NCI-H82 treated with DMSO at 0.1 percent for 48 hours (cell line): ENCODE results near the gene ING1.
"Not testable (repeated sequence)": the region's sequence is repeated elsewhere in the genome, so short reads cannot be mapped to it uniquely, and the experiment has no call there.

Experiments used
- DNase-seq: peaks from one replicate; lab custom pipeline; 2025; ENCODE audit not compliant: unreplicated experiment; lab: John Stamatoyannopoulos, UW

Gene ING1, protein sequence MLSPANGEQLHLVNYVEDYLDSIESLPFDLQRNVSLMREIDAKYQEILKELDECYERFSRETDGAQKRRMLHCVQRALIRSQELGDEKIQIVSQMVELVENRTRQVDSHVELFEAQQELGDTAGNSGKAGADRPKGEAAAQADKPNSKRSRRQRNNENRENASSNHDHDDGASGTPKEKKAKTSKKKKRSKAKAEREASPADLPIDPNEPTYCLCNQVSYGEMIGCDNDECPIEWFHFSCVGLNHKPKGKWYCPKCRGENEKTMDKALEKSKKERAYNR

DNA sequence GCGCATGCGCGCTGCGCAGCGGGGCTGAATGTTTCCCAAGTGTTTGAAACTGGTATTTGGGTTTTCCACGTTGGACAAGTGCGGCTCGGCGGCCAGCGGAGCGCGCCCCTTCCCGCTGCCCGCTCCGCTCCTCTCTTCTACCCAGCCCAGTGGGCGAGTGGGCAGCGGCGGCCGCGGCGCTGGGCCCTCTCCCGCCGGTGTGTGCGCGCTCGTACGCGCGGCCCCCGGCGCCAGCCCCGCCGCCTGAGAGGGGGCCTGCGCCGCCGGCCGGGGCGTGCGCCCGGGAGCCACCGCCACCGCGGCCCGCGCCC lies at the start of gene ING1:
ING1 (plus strand) TSS at position 59 of the 311 bp plus-strand sequence. CDS start 450 bp downstream, outside the sequence.
- no peak for DNase-seq

DNA sequence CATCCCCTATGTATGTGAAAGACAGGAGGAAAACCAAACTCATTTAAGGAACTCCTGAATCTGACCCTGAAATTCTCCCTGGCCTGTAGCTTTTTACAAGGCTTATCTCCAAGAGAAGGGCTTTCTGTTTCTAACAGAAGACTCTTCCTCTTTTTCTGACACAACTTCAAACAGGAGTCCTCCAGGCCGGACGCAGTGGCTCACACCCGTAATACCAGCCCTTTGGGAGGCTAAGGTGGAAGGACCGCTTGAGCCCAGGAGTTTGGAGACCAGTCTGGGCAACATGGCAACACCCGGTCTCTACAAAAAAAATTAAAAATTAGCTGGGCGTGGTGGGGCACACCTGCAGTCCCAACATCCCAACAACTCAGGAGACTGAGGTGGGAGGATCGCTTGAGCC lies 49.5 kb upstream of the ING1 start:
- no peak for DNase-seq

DNA sequence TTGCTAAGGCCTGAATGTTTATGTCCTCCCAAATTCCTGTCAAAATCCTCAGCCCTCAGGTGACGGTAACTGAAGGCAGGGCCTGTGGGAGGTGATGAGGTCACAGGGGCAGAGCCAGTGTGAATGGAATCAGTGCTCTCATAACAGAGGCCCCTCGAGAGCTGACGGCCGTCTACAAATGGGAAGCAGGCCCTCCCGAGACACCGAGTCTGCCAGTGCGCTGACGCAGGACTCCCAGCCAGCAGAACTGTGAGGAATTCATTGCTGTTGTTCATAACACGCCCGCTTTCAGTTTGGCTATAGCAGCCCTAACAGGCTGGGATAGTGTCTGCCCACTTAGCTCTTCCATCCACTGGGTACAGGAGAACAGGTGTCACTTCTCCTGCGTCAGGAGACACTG lies 48.8 kb upstream of the ING1 start:
- DNase-seq, result no peak

DNA sequence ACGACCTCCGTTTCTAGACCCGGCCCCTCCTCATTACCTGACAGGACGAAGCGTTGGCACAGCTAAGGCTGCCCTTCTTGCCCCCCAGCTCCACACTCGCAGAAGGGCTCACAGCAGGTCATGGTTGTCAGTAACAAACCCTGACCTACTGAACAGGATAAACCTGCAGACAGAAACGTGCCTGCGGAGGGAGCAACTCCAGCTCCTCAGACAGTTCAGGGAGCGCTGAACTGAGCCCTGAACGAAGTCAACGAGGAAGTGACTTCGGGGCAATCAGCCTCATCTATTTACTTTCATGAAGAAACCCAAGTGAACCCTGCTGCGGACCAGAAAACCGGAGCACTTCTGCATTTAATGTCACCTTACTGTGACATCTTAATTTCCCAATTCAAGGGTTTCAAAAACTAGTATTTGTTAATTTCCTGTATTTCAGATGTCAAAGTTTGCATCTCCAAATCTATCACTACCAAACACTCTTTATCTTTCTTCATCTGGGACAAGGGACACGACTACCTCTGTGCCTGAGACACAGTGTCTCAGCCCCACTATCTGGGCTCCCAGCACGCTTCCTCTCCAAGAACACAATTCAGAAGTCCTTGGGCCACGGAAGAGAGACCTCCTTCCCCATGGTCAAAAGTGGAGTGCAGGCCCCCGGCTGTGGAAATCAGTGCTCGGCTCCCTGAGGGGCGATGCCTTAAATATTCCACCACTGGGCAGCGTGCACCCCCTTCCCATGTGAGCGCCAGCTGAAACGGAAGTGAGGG lies 47.8 kb upstream of the ING1 start:
- DNase-seq, result no peak

DNA sequence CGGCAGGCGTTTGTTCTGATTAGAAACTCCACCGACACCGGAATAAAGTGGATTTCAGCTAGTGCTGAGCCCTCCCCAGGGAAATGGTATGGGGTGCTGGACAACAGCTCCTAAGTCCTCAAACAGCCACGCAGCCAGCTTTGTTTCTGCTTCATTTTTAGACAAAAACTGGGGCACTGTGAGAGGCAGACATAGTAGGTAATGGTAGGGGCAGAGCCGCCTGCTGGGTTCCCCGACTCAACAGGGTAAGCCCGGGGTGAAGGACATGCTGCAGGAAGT lies 47.3 kb upstream of the ING1 start:
- no peak for DNase-seq

DNA sequence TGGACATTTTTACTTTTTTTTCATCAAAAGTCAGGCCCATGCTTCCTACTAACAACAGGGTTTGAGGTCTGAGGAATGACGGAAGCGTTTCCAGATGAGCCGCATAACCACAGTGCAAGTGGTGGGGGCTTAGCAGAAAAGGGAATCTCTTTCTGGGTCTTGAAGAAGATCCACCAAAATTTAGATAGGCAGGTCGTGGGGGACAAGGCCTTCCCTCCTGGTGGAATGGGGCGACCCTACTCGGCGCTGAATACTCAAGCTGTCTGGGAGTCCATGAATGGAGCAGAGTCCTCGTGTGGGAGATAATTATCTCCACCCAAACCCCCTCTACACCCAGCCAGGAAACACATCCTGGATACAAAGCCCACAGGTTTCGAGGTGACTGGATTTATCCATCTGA lies 44.5 kb upstream of the ING1 start:
- DNase-seq, result no peak

DNA sequence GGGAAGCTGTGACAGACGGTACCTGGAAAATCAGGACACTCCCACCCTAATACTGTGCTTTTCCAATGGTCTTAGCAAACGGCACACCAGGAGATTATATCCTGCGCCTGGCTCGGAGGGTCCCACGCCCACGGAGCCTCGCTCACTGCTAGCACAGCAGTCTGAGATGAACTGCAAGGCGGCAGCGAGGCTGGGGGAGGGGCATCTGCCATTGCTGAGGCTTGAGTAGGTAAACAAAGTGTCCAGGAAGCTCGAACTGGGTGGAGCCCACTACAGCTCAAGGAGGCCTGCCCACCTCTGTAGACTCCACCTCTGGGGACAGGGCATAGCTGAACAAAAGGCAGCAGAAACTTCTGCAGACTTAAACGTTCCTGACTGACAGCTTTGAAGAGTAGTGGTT lies 43.7 kb upstream of the ING1 start:
- not testable (repeated sequence) for DNase-seq

DNA sequence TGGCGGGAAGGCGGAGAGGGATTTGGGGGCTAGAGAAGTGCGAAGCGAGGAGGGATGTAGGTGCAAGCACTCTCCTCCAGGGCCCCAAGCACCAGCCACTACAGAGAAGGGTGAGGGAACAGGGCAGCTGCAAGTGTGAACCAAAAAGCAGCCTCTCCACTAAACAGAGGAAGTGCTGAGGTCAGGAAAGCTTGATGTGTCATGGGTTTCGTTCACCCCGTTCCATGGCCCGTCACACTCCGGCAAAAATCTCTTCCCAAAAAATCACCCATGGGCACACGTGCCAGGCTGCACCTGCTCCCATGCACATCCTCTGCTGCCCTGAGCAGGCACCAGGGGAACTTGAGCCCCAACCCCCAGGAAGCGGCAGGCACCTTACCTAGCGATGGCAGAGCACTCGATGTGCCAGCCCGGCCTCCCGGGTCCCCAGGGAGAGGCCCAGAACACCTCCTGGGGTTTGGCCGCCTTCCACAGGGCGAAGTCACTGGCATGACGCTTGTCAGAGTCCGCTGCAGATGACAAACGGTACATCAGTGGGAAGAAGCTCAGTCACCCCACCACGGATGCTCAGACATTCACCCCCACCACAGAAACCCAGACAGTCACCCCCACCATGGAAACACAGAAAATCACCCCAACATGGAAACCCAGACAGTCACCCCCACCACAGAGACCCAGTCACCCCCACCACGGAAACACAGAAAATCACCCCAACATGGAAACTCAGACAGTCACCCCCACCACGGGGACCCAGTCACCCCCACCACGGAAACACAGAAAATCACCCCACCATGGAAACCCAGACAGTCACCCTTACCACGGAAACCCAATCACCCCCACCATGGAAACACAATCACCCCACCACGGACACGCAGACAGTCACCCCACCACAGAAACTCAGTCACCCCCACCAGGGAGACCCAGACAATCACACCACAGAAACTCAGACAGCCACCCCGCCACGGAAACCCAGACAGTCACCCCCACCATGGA lies 36.6 kb upstream of the ING1 start:
- no peak for DNase-seq

DNA sequence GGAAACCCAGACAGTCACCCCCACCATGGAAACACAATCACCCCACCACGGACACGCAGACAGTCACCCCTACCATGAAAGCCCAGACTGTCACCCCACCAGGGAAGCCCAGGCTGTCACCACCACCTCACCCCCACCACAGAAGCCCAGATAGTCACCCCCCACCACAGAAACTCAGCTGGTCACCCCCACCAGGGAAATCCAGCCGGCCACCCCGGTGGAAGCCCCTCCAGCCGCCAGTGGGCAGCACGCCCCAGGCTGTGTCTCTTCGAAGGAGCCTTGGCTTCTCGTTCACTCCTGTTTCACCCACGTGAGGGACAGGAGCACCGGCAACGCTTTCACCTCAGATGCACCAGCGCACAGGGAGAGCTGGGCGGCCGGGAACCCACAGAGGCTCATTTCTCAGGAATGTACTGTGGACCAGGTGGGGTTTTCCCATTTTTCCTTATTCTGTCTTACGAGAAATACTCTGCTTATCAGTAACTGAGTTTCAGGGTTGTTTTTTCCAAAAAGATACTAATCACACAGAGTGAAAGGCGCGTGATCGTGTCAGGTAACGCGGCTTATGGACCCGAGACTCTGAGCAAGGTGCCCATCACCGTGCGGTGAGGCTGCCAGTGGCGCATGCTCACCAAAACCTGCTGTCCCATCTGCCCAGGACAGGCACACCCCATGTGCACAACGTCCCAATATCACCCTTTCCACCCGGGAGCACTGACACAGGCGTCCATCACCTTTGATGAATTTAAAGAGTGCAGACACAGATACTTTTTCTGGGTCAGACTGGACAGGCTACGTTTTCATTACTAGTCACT lies 35.6 kb upstream of the ING1 start:
- DNase-seq, result no peak

DNA sequence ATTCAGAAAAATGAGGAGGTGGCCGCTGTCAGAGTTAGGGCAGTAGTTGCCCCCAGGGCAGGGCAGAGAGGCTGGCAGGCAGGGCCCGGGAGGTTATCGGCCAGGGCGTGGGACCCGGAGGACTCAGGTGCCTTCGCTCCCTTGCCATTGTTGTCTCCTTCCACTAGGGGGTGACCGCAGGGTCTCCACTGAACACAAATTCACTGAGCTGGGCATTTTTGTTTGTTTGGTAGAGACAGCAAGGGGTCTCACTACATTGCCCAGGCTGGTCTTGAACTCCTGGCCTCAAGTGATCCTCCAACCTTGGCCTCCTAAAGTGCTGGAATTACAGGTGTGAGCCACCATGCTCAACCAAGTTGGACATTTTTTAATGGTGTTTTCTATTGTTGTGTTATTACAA lies 32.6 kb upstream of the ING1 start:
- peak; percentile 4 for DNase-seq

DNA sequence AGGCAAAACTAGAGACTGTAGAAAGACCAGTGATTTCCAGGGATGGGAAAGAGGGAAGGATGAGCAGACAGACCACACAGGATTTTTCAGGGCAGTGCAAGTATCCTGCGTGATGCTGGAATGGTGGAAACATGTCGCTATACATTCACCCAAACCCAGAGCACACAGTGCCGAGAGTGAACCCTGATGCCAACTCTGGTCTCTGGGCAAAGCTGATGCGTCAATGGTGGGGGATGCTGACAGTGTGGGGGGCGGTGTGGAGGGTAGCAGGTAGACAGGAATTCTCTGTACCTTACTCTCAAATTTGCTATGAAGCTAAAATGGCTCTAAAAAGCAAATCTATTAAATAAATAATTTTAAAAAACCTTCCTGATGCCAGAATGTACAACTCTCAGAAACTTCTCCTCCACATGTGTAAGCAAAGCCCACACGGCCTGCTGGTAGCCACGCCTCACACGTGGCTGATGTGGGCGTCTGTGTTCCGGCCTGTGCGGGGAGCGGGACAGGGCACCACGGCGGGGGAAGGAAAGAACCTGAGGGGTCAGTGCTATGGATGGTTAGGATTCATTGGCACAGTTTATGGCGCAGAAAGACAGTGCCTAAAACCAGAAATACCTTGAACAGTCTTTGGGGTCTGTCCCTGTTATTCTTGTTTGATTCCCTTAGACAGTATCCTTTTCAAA lies 31.5 kb upstream of the ING1 start:
- no peak for DNase-seq

DNA sequence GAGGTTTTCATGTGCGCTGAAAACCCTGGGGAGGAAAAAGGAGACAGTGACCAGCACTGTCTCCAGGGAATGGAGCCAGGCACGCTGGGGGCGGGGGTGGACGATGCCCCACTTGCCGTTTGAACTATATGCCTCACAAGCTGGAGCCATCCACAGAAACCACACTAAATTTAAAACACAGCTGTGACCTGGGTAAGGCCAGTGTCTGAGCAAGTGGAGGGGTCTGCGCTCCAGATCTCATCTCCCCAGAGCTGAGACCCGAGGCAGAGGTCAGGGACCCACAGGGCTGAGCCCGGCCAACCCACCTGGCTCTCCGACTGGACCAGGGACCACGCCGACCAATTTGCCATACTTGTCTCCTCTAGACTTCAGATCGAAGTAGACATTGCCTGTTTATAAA lies 30.8 kb upstream of the ING1 start:
- no peak for DNase-seq

DNA sequence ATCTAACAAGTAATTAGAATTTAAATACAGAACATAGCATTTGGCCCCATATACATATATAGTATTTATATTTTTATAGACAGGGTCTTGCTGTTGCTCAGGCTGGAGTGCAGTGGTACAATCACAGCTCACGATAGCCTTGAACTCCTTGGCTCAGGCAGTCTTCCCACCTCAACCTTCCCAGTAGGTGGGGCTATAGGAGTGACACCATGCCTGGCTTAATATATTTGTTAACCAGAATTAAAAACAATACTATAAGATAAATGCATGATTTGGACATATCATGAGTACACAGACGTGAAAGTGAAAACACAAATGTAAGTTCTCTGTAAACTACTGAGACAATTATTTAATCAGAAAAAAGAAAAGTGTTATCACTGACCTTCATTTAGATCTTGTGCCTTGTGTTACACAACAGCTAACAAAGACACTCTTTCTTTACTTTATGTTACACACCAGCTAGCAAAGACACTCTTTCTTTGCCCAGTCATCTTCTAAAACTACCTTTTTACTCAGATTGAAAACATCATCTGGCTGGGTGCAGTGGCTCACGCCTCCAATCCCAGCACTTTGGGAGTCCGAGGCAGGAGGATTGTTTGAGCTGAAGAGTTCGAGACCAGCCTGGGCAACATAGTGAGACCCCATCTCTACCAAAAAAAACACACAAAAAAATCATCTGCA lies 30.2 kb upstream of the ING1 start:
- DNase-seq, result no peak

DNA sequence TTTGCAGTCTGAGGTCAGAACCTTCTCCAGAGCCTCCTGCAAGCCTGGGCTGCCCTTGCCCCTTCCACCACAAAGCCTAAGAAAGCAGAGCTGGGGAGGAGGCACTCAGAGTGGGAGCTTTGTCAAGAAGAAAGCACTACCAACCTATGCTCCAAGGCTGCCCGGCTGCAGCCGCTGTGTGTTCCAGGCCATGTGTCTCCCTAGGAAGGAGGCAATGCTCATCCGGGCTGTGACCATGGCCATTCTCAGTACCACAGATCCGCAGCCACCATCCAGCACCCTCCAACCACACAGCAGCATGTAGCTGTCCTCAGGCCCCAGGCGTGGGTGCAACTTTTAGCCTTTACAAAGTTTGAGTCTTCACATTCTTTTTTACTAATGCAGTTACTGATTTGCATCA lies 29.6 kb upstream of the ING1 start:
- DNase-seq, result no peak

DNA sequence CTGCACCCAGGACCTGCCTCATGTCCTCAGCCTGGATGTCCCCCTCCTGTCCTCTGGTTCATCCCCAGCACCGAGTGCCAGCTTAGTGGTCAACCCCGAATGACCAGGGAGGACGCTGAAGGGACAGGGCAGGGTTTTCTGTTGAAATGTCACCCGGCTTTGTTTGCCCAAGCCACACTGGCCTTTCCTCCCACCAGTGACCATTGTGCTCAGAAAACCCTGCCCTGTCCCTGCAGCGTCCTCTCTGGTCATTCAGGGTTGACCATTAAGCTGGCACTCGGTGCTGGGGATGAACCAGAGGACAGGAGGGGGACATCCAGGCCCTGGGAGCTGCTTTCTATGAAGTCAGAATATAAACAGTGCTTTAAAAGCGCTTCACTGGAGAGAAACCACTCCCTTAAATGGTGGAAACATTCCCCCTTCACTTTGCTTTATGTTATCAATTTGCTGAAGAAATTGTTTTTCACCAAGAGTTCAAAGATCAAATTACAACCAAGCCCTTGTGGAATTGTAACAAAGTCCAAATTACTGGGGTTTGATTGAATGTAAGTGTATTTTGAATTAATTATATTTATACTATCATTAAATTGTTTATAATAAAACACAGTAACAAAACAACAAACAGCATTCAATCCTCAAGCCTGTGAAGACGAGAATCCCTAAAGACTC lies 29.0 kb upstream of the ING1 start:
- no peak for DNase-seq

DNA sequence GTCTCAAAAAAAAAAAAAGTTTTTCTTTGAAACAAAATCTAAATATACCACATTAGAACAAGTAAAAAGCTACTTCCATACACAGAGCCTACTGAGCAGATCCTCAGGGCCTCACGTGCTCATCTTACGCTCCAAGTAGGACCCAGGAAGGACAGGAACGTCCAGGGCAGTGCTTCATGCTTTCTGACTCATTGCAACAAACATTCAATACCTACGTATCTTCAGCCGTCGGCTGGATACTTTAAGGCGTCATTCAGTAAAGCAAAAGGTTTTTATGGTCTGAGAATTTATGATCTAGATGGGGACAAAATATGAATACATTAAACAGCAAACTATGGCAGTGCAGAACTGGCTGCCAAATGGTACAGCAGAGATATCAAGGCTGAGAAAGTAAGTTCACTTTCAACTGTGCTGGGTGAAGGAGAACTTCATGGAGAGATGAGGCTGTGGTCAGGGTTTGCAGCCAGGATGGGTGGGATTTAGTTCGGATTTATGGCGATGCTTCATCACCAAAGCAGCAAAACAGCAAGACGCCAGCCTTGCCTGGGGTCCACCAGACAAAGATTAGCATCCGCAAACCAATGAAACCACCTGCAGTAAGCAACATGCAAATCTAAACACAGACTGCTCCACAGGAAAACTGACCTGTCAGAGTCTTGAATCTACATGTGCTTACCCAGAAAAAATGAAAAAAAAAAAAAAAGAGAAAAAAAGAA lies 28.0 kb upstream of the ING1 start:
- DNase-seq, result no peak

DNA sequence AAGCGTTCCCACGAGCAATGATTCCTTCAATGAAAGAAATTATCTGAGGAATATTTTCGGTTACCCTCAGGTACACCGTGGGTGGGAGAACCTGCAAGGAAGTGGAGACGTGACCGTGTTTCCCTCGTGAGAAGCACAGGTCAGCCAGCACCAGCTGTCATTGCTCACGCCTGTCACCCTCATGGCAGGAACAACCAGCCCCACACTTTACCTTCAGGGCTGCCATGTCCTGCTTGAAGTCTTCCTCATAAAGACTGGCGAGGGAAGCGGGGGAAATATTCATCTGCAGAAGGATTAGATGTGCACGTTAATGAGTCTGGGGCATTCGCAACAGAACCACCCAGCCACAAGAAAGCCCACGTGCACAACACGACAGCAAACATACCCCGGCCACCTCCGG lies 25.8 kb upstream of the ING1 start:
- no peak for DNase-seq

DNA sequence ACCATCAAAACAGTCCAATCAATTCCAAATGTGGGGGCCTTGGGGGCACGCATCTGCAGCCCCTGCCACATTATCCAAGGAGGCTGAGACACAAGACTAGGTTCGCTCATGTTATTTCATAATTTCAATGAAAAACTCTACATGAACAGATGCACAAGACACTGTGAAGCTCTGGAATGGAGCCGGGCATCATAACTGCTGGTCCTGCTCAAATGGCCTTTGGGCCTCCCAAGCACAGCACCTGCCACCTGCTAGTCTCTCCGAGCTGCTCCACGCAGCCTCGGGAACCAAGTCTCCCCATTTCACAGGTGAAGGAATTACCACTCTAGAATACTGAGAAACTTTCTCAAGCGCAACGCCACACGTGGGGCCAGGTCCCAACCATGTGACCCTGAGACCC lies 24.5 kb upstream of the ING1 start:
- DNase-seq, result no peak

DNA sequence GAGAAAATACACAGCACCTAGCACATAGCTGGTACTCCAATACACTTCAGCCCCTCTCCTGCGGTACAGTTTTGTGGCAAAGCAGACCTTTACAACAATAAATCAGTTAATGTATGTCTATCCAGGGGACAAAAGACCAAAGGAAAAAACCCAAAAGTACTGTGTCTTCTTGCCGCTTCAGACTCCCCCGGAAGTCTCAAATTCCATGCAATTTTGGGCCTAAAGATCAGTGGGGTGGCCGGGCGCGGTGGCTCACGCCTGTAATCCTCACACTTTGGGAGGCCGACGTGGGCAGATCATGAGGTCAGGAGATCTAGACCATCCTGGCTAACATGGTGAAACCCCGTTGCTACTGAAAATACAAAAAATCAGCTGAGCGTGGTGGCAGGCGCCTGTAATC lies 23.8 kb upstream of the ING1 start:
- DNase-seq, result no peak
